HPDE6-E6E7 (cell line): ENCODE measurements around the gene ARTN.

Source experiments
- DNase-seq: peaks from one replicate; pipeline ENCODE4 v3.0.0; 2011; ENCODE audit warnings: missing footprints; ENCODE audit errors: extremely low spot score

The ARTN gene

DNA sequence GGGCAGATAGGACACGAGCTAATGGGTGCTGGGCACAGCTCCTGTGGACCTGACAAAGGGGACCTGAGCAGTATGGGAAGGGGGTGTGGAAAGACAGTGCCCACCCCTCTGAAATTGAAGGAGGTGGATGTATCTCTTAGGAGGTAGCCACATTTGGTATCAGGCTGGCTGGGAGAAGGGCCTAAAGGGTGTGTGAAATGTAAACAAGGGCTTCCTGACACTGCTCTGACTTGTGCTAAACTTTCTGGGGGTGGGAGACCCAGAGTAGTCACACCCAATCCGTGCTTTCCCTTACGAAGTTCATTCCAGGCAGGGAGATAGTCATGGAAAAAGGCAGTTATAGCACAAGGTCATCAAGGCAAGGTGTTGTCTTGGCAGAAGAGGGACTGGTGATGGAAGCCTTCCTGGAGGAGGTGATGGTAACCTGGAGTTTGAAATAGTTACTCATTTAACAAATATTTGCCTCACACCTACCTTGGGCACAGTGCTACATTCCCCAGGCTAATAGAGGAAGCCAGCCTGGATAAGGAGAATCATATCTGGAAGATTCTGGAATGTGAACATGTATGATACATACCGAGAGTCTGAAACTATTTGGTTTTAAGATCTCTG is 52.5 kb downstream of the ARTN start:
- no peak for DNase-seq

- no peak for DNase-seq
Measured at GRCh38 chr1:43986712-43987111, 53.1 kb downstream of the ARTN start.
